K562 (cell line): ENCODE measurements around the gene COL16A1. TPM values are rescaled to one million over a fixed set of nuclear protein-coding genes. Genes with fewer than 3 reads are reported as not detected.
A peak's percentile ranks its signal among the peaks of the same experiment; 100 is the strongest.

Experiments
- CBFA2T2 ChIP-seq: fragments of 450-650 bp; conservative IDR thresholded peaks from 2 replicates; pipeline ENCODE4 v1.6.1; 2017; ENCODE audit warnings: mild to moderate bottlenecking
- CREB3 ChIP-seq: fragments of 450-650 bp; conservative IDR thresholded peaks from 2 replicates; pipeline ENCODE4 v1.6.1; 2016; ENCODE audit warnings: missing genetic modification characterization, low read depth, mild to moderate bottlenecking, missing compliant biosample characterization, moderate library complexity
- CREB3L1 ChIP-seq: fragments of 450-650 bp; IDR thresholded peaks from 2 replicates; pipeline ENCODE4 v1.6.1; 2014; ENCODE audit warnings: low read depth, mild to moderate bottlenecking, moderate library complexity, borderline replicate concordance
- HMG20A ChIP-seq: fragments of 450-650 bp; formaldehyde crosslinking; conservative IDR thresholded peaks from 2 replicates; pipeline ENCODE4 v1.4.0; 2020; ENCODE audit warnings: mild to moderate bottlenecking, mixed read lengths
- RBM34 ChIP-seq: fragments of 200-400 bp; formaldehyde crosslinking; IDR thresholded peaks from 2 replicates; pipeline ENCODE4 v1.6.1; 2018; ENCODE audit warnings: low read length, borderline replicate concordance; ENCODE audit not compliant: insufficient read depth
- WHSC1 ChIP-seq: IDR thresholded peaks from one replicate; pipeline ENCODE4 v1.6.1; 2012; ENCODE audit warnings: low read length, control low read depth, inconsistent platforms
- XRCC4 ChIP-seq: IDR thresholded peaks from one replicate; pipeline ENCODE4 v1.6.1; 2011; ENCODE audit not compliant: insufficient read depth, insufficient read length; ENCODE audit errors: extremely low read depth
- ZBTB12 ChIP-seq: fragments of 250-450 bp; sonication (Bioruptor Pico); IDR thresholded peaks from 2 replicates; pipeline ENCODE4 v1.4.0; 2020
- ZBTB9 ChIP-seq: fragments of 450-650 bp; formaldehyde crosslinking; IDR thresholded peaks from 2 replicates; pipeline ENCODE4 v1.4.0; 2020; ENCODE audit warnings: mild to moderate bottlenecking, moderate library complexity
- ZNF584 ChIP-seq: fragments of 200-800 bp; sonication (Bioruptor generic); IDR thresholded peaks from 2 replicates; pipeline ENCODE4 v1.6.1; 2016; ENCODE audit warnings: low read depth, mild to moderate bottlenecking, missing genetic modification characterization, missing compliant biosample characterization
- ZNF79 ChIP-seq: fragments of 250-450 bp; sonication (Bioruptor Pico); IDR thresholded peaks from 2 replicates; pipeline ENCODE4 v1.4.0; 2020; ENCODE audit warnings: low read depth, mild to moderate bottlenecking, moderate library complexity
- polyA plus RNA-seq, 8 experiments: library from polyadenylated mRNA; depleted of rRNA in 4 of 8; stranded (reverse) in 5 of 8; unstranded in 3 of 8; fragments of >200 nt; fragmentation: Nextera tagmentation in 2 of 8; fragmentation: Illumina TruSeq in 1 of 8; extraction: Ambion mirVana in 2 of 8; extraction: Trizol in 1 of 8; gene quantifications; 2 replicates each; pipeline versions ENCODE4 v1.2.1 to v1.2.3, GENCODE V29; 2011 to 2014; ENCODE audit warnings: inconsistent platforms in 1 of 8, missing spikeins in 1 of 8
- total RNA-seq, 7 experiments: library from RNA; depleted of rRNA in 6 of 7; stranded (reverse); fragments of >200 nt in 6 of 7; fragmentation: Illumina TruSeq in 2 of 7; extraction: Trizol in 2 of 7; gene quantifications; 2 replicates each; pipeline versions ENCODE4 v1.2.1 to v1.2.3, GENCODE V29; 2011 to 2021; ENCODE audit warnings: low replicate concordance in 1 of 7
- TF ChIP-seq, protein P1 (sequence below), 2 experiments: fragments of 200-800 bp in 1 of 2; sonication (Bioruptor generic) in 1 of 2; sonication (generic) in 1 of 2; formaldehyde crosslinking in 1 of 2; IDR thresholded peaks in 1 of 2; conservative IDR thresholded peaks in 1 of 2; 2 replicates each; pipeline versions ENCODE4 v1.5.0 to v1.6.1; 2016 to 2020; ENCODE audit warnings: missing compliant biosample characterization in 1 of 2, missing genetic modification characterization in 1 of 2, missing genetic modification reagents in 1 of 2
- TF ChIP-seq, protein P2 (sequence below): sonication (generic); formaldehyde crosslinking; IDR thresholded peaks from 2 replicates; pipeline ENCODE4 v1.8.1; 2023; ENCODE audit warnings: mild to moderate bottlenecking, missing genetic modification reagents, moderate library complexity
- TF ChIP-seq, protein P3 (sequence below): IDR thresholded peaks from 3 replicates; pipeline ENCODE4 v1.6.1; 2011; ENCODE audit warnings: borderline replicate concordance, mild to moderate bottlenecking, moderate library complexity; ENCODE audit not compliant: insufficient read length; ENCODE audit errors: extremely low read depth

COL16A1 gene
- total and polyA plus RNA-seq, 9 of the 15 experiments (the other 6 are each of a cell fraction or from before 2014, with no cell fraction given) = 0.11 to 0.60 (median 0.11) TPM; not detected in 6

DNA sequence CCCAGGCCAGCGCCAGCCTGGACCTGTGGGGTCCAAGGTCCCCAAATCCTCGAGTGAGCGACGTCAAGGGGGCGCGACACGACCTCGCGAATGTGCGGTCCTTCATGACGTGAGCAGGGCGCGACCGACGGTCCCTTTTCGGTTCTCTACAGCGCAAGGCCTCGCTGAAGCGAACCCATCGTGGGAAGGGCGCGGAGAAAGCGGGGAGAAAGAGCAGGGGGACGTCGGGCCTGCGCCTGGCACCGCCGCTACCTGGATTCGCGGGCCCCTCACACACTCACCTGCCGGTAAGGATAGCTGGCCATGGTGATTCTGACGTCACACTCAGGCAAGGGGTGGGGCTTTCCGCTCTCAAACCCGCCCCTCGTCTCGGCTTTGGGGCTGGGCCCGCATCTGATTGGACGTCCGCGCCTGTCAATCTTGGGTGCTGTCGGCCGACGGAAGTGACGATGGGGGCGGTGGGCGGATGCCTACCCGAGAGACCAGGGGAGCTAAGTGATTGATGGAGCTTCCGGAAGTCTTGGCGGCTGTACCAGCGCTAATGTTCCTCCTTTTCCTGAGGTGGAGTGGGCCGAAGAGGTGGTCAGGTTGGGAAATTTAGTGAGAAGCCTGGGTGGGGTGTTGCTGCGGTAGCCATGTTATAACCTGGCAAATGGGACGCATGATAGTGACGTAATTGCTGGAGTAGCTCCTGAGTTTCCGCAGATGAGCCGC, 59.1 kb downstream of the COL16A1 start, which contains the start of gene PEF1 (continued):
- no peak; the same call in 1 of the 2 replicates for TF ChIP-seq ZBTB9 (CRISPR knock-in tag)
- TF ChIP-seq ZNF584 (CRISPR knock-in tag) = no peak
- no peak for TF ChIP-seq CBFA2T2
- no peak for TF ChIP-seq XRCC4
- no peak for TF ChIP-seq ZNF79 (CRISPR knock-in tag)
- TF ChIP-seq, protein P1, sequence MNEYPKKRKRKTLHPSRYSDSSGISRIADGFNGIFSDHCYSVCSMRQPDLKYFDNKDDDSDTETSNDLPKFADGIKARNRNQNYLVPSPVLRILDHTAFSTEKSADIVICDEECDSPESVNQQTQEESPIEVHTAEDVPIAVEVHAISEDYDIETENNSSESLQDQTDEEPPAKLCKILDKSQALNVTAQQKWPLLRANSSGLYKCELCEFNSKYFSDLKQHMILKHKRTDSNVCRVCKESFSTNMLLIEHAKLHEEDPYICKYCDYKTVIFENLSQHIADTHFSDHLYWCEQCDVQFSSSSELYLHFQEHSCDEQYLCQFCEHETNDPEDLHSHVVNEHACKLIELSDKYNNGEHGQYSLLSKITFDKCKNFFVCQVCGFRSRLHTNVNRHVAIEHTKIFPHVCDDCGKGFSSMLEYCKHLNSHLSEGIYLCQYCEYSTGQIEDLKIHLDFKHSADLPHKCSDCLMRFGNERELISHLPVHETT (CRISPR knock-in tag; conservative IDR thresholded peaks at IDR 0.05 in 1 of 2, IDR thresholded peaks at IDR 0.05 in 1 of 2) = peak in 1 of 2 experiments; percentile 70; a peak in 1 of 4 replicates
- no peak for TF ChIP-seq RBM34
- peak; percentile 67 for TF ChIP-seq CREB3 (tag)
- TF ChIP-seq, protein P2, sequence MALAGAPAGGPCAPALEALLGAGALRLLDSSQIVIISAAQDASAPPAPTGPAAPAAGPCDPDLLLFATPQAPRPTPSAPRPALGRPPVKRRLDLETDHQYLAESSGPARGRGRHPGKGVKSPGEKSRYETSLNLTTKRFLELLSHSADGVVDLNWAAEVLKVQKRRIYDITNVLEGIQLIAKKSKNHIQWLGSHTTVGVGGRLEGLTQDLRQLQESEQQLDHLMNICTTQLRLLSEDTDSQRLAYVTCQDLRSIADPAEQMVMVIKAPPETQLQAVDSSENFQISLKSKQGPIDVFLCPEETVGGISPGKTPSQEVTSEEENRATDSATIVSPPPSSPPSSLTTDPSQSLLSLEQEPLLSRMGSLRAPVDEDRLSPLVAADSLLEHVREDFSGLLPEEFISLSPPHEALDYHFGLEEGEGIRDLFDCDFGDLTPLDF = peak; percentile 87; the same call in 1 of the 2 replicates
- TF ChIP-seq WHSC1 = no peak
- peak; percentile 99 for TF ChIP-seq ZBTB12 (CRISPR knock-in tag)
- TF ChIP-seq HMG20A = no peak
- peak; percentile 55 for TF ChIP-seq CREB3L1
- TF ChIP-seq, protein P3, sequence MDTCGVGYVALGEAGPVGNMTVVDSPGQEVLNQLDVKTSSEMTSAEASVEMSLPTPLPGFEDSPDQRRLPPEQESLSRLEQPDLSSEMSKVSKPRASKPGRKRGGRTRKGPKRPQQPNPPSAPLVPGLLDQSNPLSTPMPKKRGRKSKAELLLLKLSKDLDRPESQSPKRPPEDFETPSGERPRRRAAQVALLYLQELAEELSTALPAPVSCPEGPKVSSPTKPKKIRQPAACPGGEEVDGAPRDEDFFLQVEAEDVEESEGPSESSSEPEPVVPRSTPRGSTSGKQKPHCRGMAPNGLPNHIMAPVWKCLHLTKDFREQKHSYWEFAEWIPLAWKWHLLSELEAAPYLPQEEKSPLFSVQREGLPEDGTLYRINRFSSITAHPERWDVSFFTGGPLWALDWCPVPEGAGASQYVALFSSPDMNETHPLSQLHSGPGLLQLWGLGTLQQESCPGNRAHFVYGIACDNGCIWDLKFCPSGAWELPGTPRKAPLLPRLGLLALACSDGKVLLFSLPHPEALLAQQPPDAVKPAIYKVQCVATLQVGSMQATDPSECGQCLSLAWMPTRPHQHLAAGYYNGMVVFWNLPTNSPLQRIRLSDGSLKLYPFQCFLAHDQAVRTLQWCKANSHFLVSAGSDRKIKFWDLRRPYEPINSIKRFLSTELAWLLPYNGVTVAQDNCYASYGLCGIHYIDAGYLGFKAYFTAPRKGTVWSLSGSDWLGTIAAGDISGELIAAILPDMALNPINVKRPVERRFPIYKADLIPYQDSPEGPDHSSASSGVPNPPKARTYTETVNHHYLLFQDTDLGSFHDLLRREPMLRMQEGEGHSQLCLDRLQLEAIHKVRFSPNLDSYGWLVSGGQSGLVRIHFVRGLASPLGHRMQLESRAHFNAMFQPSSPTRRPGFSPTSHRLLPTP = no peak
